CD4-positive, alpha-beta T cell (primary cell): ENCODE data around the gene GPR162. TPM values are rescaled to one million over a fixed set of nuclear protein-coding genes. Genes with fewer than 3 reads are reported as not detected.

Experiments used
- ATAC-seq: fragments of 200-7000 bp; cut with Tn5 transposase; one replicate; pipeline ENCODE4 v1.10.0; 2022; ENCODE audit warnings: mild to moderate bottlenecking; ENCODE audit not compliant: poor library complexity
- CTCF ChIA-PET: fragments of 350-600 bp; sonication (Branson Sonifier 250); formaldehyde crosslinking; loops from one replicate; lab custom pipeline; 2021; ENCODE audit warnings: antibody characterized with exemption, inconsistent platforms; lab: Charles Lee
- POLR2A ChIA-PET: fragments of 350-600 bp; sonication (Branson Sonifier 250); formaldehyde crosslinking; loops from one replicate; lab custom pipeline; 2021; ENCODE audit warnings: antibody characterized with exemption, inconsistent platforms; lab: Charles Lee
- DNase-seq, 14 experiments: peaks; one replicate each; pipeline ENCODE4 v3.0.0-alpha.2; 2013 to 2020; ENCODE audit warnings: mixed read lengths in 2 of 14
- H3K27ac ChIP-seq, 2 donors: one replicate each; pipeline versions ENCODE4 v1.5.1 to v1.7.0; 2013; ENCODE audit warnings: low read length in 2 of 2, low read depth in 1 of 2, mild to moderate bottlenecking in 1 of 2
- H3K27me3 ChIP-seq, 2 experiments: 1 replicate in 1 of 2; 2 replicates in 1 of 2; pipeline versions ENCODE4 v1.6.1 to v1.7.0; 2013; ENCODE audit warnings: low read length in 2 of 2, control low read depth in 1 of 2, mild to moderate bottlenecking in 1 of 2, moderate library complexity in 1 of 2; ENCODE audit not compliant: insufficient read depth in 2 of 2, control insufficient read depth in 1 of 2
- H3K36me3 ChIP-seq: one replicate; pipeline ENCODE4 v1.6.1; 2013; ENCODE audit warnings: low read length, control low read depth; ENCODE audit not compliant: insufficient read depth
- H3K4me1 ChIP-seq: one replicate; pipeline ENCODE4 v1.6.1; 2013; ENCODE audit warnings: low read length, control low read depth; ENCODE audit not compliant: insufficient read depth
- H3K4me3 ChIP-seq: one replicate; pipeline ENCODE4 v1.5.1; 2013; ENCODE audit warnings: mild to moderate bottlenecking, low read length, moderate library complexity
- H3K9me3 ChIP-seq, 2 experiments: 1 replicate in 1 of 2; 2 replicates in 1 of 2; pipeline versions ENCODE4 v1.6.1 to v1.7.0; 2013; ENCODE audit warnings: low read length in 2 of 2, mild to moderate bottlenecking in 2 of 2, control low read depth in 1 of 2, moderate library complexity in 1 of 2; ENCODE audit not compliant: control insufficient read depth in 1 of 2, insufficient read depth in 1 of 2
- H3K27ac Mint-ChIP-seq: one replicate; pipeline ENCODE4 v1.8.0; 2020; ENCODE audit warnings: mixed read lengths
- H3K27me3 Mint-ChIP-seq: one replicate; pipeline ENCODE4 v1.8.0; 2021; ENCODE audit warnings: mixed read lengths
- H3K36me3 Mint-ChIP-seq: one replicate; pipeline ENCODE4 v1.8.0; 2021; ENCODE audit warnings: low read depth, mixed read lengths
- H3K4me1 Mint-ChIP-seq: one replicate; pipeline ENCODE4 v1.8.0; 2021; ENCODE audit warnings: low read depth, mixed read lengths
- H3K4me3 Mint-ChIP-seq: one replicate; pipeline ENCODE4 v1.8.0; 2020; ENCODE audit warnings: mild to moderate bottlenecking, mixed read lengths
- H3K9me3 Mint-ChIP-seq: one replicate; pipeline ENCODE4 v1.8.0; 2020; ENCODE audit warnings: mixed read lengths
- CTCF ChIP-seq: fragments of 200-600 bp; IDR thresholded peaks from one replicate; pipeline ENCODE4 v1.8.0; 2022; ENCODE audit warnings: antibody characterized with exemption, mild to moderate bottlenecking
- intact Hi-C, 2 experiments: fragments of 100-400 bp; cut with DNase I in 1 of 2; cut with micrococcal nuclease in 1 of 2; formaldehyde crosslinking; loops; one replicate each; pipeline versions ENCODE4 v1.15.1 to v1.9.0; 2023 to 2025; cut with DNase I, micrococcal nuclease
- total RNA-seq, 174 experiments: library from RNA in 2 of 174; stranded (reverse) in 2 of 174; gene quantifications; one replicate each; pipeline ENCODE4 v1.2.3 and lab custom pipeline; 2021 to 2026

GPR162 gene
- total RNA-seq, 2 experiments from 2014 or later, result not detected

DNA sequence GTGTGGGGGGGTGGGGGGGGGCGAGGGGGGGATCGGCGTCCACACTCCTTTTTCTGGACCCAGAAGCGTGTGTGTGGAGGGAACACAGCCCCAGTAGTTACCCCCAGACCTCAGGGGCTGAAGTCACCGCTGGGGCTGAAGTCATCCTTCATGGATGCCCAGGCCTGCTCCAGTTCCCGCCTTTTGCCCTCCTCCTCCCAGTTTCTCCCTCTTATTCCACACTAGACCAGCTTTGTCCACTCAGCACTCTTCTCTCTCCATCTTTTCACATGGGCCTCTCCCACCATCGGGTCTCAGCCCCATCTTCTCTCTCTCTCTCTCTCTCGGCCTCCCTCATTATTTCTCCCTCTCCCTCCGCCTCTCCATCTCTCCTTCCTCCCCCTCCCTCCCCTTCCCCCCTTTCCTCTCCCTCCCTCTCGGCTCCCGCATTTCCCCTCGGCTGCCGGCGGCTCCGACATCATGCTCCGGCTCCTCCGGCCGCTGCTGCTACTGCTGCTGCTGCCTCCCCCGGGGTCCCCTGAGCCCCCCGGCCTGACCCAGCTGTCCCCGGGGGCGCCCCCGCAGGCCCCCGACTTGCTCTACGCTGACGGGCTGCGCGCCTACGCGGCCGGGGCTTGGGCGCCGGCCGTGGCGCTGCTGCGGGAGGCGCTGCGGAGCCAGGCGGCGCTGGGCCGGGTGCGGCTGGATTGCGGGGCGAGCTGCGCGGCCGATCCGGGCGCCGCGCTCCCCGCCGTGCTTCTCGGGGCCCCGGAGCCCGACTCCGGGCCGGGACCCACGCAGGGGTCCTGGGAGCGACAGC, 6.6 kb downstream of the GPR162 start, which contains the start of gene P3H3:
P3H3 (plus strand) TSS at position 426 of the 799 bp plus-strand sequence; CDS start at position 460, 34 bp downstream.
- peak within 1 kb of the TSS; percentile 91 for H3K4me3 Mint-ChIP-seq
- no peaks in the 10 kb centered on the region for H3K36me3 Mint-ChIP-seq
- DNase-seq (peak in 2 of 14 experiments; percentile 33 to 69), ATAC-seq (peak; percentile 40)
- POLR2A ChIA-PET, result interaction anchor here (0.9 to 8.0 kb wide), 16 partner anchors 8 to 260 kb away, joined by 3 to 57 read pairs (median 8); partner anchors contain the start of genes C12orf57, CD4, CDCA3 and COPS7A
- CTCF ChIA-PET, result interaction anchor here (1.0 to 2.7 kb wide), 7 partner anchors 17 to 201 kb away, joined by 3 to 10 read pairs (median 5); partner anchors contain the start of genes MLF2 and SPSB2
- peak within 1 kb of the TSS; percentile 70 for H3K27ac Mint-ChIP-seq
- Histone ChIP-seq H3K27me3 (peaks cover 19 to 25% of the 10 kb centered on the region in 2 experiments), H3K4me1 (peaks cover 35% of the 10 kb centered on the region), H3K36me3 (no peaks in the 10 kb centered on the region), H3K9me3 (peaks cover 0 to 6% of the 10 kb centered on the region in 2 experiments), H3K4me3 (peak within 1 kb of the TSS; percentile 72), H3K27ac (no peak within 1 kb of the TSS)
- intact Hi-C loops, result loop anchor here in 1 of 2 experiments (5.0 kb wide), 2 partner anchors 41 to 266 kb away; partner anchors contain the start of gene CD4
- TF ChIP-seq CTCF, result no peak
- H3K4me1 Mint-ChIP-seq, result peaks cover 17% of the 10 kb centered on the region
- H3K27me3 Mint-ChIP-seq, result peaks cover 25% of the 10 kb centered on the region
- no peaks in the 10 kb centered on the region for H3K9me3 Mint-ChIP-seq

GRCh38 chr12:6828781-6829535, 7.3 kb downstream of the GPR162 start:
- intact Hi-C loops, result loop anchor here in 1 of 2 experiments (5.0 kb wide), 2 partner anchors 42 to 267 kb away; partner anchors contain the start of gene CD4
- Mint-ChIP-seq H3K4me1 (peaks cover 17% of the 10 kb centered on the region), H3K9me3 (no peaks in the 10 kb centered on the region), H3K27me3 (peaks cover 23% of the 10 kb centered on the region), H3K4me3 (peak overlapping the region; percentile 91), H3K36me3 (no peaks in the 10 kb centered on the region), H3K27ac (peak overlapping the region; percentile 70)
- Histone ChIP-seq H3K9me3 (peaks cover 0 to 6% of the 10 kb centered on the region in 2 experiments), H3K27ac (no peak overlapping the region), H3K36me3 (no peaks in the 10 kb centered on the region), H3K4me1 (peaks cover 35% of the 10 kb centered on the region), H3K27me3 (peaks cover 19 to 25% of the 10 kb centered on the region in 2 experiments), H3K4me3 (peak overlapping the region; percentile 72)
- DNase-seq (peak in 11 of 14 experiments; percentile 27 to 69 (median 38)), ATAC-seq (peak; percentile 67)
- ChIA-PET POLR2A (interaction anchor here (0.6 to 8.0 kb wide), 20 partner anchors 8 to 294 kb away, joined by 3 to 57 read pairs (median 5); partner anchors contain the start of genes C12orf57, CD4, CDCA3 and COPS7A), CTCF (interaction anchor here (1.0 to 2.7 kb wide), 8 partner anchors 18 to 202 kb away, joined by 3 to 10 read pairs (median 6); partner anchors contain the start of genes MLF2 and SPSB2)
- TF ChIP-seq CTCF, result no peak
